GM19238 (cell line): ENCODE measurements around the gene GSTA3.
"Not testable (repeated sequence)": the region's sequence is repeated elsewhere in the genome, so short reads cannot be mapped to it uniquely, and the experiment has no call there.

Experiments used
- DNase-seq: peaks from one replicate; pipeline ENCODE4 v3.0.0; 2011; ENCODE audit warnings: low spot score; ENCODE audit not compliant: insufficient read length

Gene GSTA3

DNA sequence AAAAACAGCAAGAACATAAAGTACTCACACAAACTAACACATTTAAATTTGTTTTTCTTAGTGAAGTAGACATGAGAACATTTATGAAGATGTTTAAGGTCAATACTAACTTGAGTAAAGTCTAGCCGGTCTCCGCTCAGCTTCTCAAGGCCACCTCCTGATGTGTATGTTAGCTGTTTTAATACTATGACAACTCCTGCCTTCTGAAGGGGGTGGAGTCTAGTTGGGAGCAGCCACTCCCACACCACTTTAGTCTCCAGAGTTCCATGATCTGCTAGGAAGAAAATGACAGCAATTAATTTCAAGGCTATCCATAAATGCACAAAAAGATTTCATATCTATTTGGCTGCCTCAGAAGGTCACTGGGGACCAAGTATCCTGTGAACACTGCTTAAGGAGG is at the start of gene GSTA3:
Gene GSTA3, minus strand, starts transcription at position 168 of the 400 bp plus-strand sequence. CDS start 3,864 bp downstream, outside the sequence.
- DNase-seq, result no peak

DNA sequence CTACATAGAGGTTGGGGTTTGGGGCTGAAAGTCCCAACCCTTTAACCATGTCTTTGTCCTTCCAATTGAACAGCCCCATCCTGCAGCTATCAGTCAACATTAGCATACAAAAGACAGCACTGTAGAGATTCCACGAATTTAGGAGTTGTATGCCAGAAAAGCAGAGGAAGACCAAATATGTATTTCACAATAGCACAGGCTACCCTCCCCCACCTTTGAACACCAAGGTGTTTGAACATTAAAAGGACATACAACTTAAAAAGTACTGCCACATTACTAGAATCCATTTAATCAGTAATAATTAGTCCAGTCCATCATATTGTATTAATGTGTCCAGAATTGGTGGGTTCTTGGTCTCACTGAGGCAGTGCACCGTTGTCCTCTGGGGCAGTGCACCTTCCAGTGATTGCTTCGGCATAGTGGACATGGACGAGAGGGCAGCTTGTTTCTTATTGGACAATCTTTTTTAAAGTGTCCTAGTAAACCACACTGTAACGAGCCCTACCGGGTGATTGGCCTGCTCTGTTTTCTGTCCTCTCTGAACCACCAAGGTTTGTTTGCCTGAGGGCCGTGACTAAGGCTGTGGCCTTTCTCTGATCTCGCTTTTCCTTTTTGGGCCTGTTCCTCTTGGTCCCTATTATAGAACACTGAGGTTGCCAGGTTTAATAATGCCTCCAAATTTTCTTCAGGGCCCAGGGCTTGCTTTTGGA is 49.2 kb upstream of the GSTA3 start:
- DNase-seq, result no peak

DNA sequence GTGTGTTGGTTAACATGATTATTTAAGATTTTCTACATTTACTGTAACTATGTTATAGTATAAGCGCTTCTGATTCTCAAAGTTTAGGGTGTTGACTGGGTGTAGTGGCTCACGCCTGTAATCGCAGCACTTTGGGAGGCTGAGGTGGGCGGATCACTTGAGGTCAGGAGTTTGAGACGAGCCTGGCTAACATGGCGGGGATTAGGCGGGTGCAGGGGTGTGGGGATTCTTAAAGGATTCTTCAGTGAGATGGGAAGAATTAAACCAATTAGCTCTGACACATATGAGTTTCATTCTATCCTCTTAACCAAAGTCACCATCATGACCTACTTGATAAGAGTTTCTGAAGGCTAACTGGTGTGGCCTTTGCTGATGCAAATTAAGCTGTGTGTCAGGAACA is 46.4 kb upstream of the GSTA3 start:
- DNase-seq, result no peak

DNA sequence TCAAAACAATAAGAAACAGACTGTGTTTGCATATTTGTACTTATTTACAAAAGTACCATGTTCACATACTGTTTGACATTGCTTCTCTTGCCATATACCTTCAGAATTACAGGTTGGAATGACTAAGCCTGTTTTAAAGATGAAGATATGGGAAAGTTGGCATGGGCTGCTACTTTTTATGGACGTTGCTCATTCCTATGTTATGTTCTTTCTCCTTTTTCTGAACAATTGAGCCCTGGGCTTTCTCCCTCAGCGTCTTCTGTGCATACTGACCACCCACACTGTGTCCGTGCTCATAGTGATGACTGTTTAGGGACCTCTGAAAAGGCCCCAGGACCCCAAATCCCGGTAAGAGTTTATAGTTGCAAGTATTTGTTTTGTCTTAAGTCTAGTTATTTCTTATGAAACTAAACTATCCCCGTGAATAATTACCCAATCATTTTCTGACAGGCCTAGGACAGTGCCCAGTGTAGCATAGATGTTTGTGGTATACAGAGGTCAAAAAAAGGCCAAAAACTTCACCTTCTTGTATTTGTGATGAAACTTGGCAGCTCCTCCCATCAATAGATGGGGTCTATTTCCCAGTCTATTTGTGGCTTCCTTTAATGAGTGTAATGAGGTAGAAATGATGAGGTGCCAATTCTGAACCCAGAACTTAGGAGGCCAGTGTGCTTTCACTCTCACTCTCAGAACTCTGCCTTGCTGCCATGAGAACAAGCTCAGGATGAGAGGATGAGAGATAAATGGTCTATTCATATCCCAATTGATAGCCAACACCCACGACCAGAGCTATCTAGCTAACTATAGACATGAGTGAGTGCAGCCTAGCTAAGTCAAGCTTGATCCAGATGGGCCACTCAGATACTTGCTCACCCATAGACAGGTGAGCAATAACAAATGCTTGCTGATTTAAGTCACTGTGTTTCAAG is 44.7 kb upstream of the GSTA3 start:
- no peak for DNase-seq

DNA sequence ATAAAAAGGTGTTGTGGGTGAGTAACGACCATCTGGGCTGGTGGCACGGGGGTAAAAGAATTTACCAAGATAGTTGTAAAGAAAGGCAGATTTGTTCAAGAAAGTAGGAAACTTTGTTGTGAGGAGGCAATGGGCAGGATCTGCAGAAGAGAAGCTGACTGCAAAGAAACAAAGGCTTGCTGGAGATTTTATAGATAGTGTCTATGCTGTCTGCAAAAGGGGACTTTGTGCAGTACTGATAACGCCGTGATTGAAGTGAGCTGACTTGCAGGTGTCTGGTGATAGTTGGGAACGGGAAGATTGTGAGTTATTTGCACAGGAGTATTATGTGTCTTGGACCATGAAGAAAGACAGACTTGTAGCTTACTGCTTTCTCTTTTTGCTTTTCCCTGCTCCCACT is 36.8 kb upstream of the GSTA3 start:
- DNase-seq, result no peak

DNA sequence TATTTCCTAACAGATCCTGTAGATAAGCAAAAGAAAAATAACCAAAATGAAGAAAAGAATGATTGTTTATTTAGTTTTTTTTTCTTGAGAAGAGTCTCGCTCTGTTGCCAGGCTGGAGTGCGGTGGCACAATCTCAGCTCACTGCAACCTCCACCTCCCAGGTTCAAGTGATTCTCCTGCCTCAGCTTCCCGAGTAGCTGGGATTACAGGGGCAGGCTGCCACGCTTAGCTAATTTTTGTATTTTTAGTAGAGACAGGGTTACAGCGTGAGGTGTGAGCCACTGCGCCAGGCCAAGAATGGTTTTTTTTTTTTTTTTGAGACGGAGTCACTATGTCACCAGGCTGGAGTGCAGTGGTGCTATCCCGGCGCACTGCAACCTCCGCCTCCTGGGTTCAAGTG is 33.3 kb upstream of the GSTA3 start:
- not testable (repeated sequence) for DNase-seq

DNA sequence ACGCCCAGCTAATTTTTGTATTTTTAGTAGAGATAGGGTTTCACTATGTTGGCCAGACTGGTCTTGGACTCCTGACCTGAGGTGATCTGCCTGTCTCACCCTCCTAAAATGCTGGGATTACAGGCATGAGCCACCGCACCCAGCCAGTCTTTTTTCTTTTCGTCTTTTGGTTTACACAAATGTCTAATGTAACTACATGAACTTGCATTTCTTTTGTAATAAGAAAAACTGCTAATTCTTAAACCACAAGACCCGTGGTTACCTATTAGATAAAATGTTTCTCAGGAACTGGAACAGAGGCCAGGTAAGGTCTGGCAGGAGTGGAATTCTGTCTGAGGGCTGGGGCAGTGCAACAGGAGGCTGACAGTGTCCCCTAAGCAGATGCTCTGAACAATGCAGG is 32.7 kb upstream of the GSTA3 start:
- DNase-seq, result no peak

DNA sequence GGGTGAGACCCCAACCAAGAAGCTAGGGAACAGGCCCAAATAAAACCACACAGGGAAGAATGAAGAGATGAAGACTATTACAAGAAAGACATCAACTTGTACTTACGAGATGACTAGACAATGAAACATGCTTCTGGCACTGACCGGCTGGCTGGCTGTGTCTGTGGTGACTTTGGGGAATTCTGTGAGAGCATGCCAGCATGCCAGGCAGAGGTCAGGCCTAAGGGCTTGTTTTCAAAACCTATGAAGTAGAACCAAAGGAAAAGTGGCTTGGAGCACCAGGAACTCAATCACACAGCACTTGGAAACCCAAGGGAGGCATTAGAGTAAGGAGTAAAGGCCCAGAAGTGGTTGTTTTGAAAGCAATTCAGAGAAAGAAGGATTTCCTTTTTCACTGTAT is 28.4 kb upstream of the GSTA3 start:
- DNase-seq, result no peak

DNA sequence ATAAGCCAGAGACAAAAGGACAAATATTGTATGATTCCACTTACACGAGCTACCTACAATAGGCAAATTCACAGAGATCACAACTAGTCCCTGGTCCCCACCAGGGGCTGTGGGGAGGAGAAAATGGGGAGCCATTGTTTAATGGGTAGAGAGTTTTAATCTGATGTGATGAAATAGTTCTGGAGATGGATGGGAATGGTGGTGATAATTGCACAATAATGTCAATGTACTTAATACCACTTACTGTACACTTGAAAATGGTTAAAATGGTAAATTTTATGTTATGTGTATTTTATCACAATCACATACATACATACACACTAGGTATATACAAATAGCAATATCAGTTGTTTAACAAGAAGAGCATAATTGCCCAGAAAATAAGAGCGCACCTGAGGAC is 24.3 kb upstream of the GSTA3 start:
- DNase-seq, result no peak

DNA sequence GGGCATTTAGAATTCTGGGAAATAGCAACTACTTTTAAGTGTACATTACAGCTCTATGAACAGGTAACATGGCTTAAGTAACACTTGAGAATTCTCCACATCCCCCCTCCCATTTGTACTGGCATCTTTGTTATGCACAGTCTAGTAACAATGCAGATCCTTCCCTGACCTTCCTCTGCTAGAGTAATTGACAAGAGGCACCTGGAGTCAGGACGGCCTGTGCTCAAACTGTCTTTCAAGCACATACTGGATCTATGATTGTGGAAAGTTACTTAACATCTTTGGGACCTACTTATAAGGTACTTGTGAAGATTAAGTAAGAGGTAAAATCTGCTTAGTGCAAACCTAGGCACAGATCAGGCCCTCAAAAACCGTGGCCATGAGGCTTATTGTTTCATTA is 21.9 kb upstream of the GSTA3 start:
- no peak for DNase-seq

DNA sequence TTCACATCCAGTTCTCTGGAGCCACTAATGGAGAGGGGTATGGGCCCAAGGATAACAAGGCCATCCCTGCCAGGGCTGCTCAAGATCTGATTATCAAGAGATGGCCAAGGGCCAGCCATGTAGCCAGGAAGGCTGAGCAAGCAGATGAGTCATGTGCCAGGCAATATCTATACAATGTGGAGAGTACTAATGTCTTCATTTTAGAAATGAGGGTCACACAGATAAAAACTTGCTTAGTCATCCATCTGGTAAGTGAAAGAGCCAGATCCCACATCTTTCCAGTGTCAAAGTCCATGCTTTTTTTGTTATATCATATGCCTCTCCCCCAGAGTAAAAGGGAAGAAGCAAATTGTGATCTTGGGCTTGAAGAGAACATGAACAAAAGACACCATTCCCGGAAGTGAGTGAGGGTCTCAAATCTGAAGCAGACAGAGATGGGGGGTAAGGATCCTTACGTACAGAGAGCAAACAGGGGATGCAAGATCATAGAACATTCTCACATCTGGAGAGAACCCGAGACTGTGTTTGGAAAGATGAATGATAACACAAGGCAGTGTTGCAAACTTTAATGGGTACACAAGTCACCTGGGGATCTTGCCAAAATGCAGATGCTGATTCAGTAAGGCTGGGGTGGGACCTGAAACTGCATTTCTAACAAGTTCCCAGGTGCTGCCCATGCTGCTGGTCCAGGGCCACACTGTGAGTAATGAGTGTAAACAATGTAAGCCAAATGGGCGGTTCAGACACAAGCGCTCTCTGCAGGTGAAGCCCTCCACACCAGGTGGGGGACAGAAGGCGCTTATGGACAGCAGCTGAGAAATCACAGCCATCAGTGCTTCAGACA is 20.0 kb upstream of the GSTA3 start:
- no peak for DNase-seq

DNA sequence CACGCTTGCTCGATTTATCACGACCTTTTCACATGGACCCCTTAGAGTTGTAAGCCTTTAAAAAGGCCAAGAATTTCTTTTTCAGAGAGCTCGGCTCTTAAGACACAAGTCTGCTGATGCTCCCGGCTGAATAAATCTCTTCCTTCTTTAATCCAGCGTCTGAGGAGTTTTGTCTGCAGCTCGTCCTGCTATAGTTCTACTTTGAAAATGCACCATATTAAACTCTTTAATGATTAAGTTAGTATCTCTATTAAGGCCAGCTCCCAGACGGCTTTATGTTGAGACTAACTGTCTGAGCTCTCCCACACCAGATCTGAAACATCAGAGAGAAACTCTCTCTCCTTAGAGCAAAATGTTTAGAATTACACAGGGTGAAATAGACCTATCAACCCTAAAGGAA is 18.0 kb upstream of the GSTA3 start:
- DNase-seq, result no peak

DNA sequence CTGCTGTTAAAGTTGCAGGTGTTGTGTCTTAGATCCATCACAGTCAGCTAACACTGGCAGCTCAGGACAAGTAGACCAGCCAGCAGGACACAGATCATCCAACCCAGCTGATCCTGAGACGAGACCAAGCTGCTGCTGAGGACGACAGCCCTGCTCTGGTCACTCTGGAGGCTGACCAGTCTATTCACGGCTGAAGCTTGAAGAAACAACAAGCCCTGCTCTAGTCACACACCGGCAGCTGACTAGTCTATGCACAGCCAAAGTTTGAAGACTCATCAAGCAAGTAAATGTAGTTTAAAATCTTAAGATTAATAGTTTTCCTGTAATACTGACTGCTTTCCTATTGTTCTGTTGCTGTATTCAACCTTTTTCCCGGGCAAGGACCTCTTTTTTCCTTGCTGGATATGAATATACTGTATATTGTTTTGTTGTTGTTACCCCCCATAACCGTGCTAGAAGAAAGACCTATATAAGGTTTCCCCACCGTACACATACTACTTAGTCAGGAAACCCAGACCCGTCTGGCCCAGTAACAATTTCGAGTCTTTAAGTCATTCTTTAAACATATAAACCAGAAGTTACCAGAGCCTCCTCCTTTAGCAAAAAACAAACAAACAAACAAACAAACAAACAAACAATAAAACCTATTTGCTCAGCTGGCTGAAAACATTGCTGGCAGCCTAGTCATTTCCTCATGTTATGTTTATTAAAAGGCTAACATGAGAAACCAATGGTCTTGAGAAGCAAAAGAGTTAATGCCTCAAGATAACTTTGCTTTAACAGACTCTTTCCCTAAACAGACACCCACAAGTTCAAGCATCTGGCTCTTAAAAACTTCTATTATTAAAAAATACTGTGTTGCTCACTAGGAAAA is 16.7 kb upstream of the GSTA3 start:
- no peak for DNase-seq

DNA sequence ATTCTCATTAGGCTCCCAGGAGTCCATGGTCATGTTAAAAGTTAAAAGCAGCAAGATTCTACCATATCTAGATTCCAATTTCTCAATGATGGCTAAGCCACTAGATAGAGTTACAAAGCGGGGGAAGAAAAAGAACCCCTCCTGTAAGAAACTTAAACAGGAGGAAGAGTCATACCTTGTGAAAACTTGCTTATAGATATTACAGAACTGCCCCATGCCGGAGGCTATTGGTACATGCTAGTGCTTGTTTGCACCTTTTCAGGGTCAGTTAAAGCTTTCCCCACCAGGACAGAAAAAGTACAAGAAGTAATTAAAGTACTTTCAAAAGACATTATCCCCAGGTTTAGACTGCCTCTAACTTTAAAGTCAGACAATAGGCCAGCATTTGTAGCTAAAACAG is 15.5 kb upstream of the GSTA3 start:
- DNase-seq, result no peak

DNA sequence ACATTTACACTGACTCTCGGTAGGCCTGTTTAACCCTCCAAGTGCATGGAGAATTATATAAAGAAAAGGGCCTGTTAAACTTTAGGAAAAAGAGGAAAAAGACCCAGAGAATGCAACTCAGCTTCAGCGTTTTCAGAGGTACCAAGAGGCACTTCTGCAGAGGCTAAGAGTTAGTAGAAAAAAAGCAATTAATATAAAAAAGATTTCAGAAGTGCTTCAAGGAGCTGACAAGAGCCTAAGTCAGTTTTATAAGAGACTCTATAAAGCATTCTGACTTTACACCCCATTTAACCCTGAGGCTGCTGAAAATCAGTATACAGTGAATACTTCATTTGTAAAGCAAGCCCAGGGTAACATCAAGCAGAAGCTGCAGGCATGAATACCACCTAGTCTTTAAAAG is 14.2 kb upstream of the GSTA3 start:
- not testable (repeated sequence) for DNase-seq

DNA sequence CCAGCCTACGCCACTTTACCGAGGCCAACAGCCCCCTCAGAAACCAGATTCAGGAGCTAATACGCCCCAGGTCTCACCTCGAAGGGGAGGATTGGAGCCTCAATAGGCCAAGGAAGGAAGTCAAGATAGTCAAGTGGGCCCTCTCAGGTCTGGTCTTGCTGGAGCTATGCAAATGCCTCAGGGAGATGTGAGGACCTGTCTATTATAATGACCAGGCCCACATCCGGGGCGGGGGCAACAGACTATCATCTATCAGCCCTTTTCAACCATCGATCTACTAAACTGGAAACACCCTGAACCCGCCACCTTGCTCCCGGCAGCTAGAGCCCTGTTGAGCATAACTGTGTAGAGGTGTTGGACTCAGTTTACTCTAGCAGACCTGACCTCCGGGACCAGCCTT is 12.7 kb upstream of the GSTA3 start:
- DNase-seq, result no peak

DNA sequence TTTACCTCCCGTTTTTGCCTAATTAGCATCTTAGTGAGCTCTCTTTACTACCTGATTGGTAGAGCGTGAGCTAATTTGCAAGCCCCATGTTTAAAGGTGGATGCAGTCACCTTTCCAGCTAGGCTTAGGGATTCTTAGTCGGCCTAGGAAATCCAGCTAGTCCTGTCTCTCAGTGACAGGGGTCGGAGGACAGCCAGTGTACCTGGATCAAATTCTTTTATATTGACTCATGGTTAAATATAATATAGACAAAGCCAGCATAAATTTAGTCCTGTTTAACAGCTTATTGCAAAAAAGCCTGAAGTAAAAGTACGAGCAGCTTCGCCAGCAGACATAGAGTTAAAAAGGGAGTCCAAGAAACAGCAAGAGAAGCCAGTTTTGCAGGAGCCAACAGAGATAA is 12.2 kb upstream of the GSTA3 start:
- no peak for DNase-seq

DNA sequence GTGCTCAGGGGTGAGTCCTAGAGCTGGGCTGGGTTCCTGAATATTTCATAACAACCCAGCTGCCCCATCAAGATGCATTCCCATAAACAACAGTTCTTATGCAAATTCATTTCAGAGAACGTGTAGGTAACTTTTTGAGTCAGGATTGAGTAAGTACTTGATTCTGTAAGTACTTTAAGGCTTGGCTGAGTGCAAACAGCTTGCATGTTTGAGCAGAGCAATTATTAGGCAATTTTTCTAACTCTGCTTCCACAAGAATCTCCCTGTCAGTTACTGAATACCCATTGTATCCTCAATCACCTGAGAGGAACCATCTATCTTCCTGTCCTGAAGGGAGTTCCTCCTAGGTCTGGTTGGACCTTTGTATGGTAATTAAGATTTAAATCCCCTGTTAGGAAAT is 10.0 kb upstream of the GSTA3 start:
- DNase-seq, result not testable (repeated sequence)

DNA sequence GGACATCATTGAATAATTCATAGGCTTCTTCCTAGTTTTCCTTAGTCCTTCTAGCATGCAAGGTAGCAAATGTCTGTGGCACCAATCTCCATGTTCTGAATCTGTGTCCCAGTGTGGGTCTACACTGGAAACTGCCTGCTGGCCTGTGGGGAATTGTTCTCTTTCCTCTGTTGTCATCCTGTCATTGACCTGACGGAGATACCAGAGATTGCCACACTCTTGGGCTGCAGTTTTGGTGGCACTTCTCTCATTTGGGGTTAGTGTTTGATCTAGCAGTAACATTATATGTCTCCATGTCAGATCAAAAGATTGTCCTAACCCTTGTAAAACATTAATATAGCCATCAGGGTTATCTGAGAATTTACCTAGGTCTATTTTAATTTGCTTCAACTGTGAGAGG is 9.3 kb upstream of the GSTA3 start:
- not testable (repeated sequence) for DNase-seq

DNA sequence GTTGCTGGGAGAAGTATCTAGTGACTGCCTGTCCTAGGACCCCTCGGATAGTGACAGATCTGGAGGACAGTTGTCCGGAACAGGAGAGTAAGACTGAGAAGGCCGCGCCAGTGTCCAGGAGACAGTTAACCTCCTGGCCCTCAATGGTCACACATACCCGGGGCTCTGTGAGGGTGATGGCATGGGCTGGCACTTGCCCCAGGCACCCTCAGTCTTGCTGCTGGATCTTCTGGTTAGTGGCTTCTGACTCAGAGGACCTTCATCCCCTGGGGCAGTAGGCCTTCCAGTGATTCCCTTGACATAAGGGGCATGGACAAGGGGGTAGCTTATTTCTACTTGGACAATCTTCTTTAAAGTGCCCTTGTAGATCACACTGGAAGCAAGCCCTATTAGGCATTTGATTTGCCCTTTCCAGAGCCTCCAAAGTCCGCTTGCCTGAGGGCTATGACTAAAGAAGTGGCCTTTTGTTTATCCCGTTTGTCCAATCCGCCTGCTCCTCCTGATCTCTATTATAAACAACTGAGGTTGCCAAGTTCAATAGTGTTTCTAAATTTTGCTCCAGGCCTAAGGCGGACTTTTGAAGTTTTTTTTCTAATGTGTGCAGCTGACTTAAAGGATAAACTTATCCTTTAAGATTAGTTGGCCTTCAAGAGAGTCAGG is 8.7 kb upstream of the GSTA3 start:
- DNase-seq, result not testable (repeated sequence)
